Osteoblast (primary cell): Measurements from ENCODE around the gene GPX6. TPM values are rescaled to one million over a fixed set of nuclear protein-coding genes. Genes with fewer than 3 reads are reported as not detected.

Experiments
- DNase-seq: peaks from one replicate; pipeline ENCODE4 v3.0.0; 2011; ENCODE audit warnings: low spot score, mixed read lengths; ENCODE audit not compliant: insufficient read length; ENCODE audit errors: missing footprints
- H2AFZ ChIP-seq: 2 replicates; pipeline ENCODE4 v1.6.0; 2011; ENCODE audit warnings: mild to moderate bottlenecking, low read length
- H3K27ac ChIP-seq: 2 replicates; pipeline ENCODE4 v1.5.1; 2011; ENCODE audit warnings: mild to moderate bottlenecking, low read depth, low read length, moderate library complexity
- H3K27me3 ChIP-seq: 2 replicates; pipeline ENCODE4 v1.6.0; 2012; ENCODE audit warnings: mild to moderate bottlenecking, control low read depth, inconsistent platforms, low read length, moderate library complexity; ENCODE audit not compliant: insufficient read depth
- H3K36me3 ChIP-seq: 2 replicates; pipeline ENCODE4 v1.5.1; 2011; ENCODE audit warnings: mild to moderate bottlenecking, low read length, control low read depth, moderate library complexity; ENCODE audit not compliant: insufficient read depth
- H3K4me1 ChIP-seq: 2 replicates; pipeline ENCODE4 v1.5.1; 2011; ENCODE audit warnings: mild to moderate bottlenecking, low read length, control low read depth, moderate library complexity; ENCODE audit not compliant: insufficient read depth
- H3K4me2 ChIP-seq: 2 replicates; pipeline ENCODE4 v1.6.0; 2011; ENCODE audit warnings: mild to moderate bottlenecking, low read length; ENCODE audit not compliant: insufficient read depth
- H3K4me3 ChIP-seq: fragments of 200-600 bp; sonication (generic); 3 replicates; pipeline ENCODE4 v1.5.1; 2012; ENCODE audit warnings: mild to moderate bottlenecking, low read length, inconsistent platforms; ENCODE audit not compliant: insufficient read depth
- H3K79me2 ChIP-seq: 2 replicates; pipeline ENCODE4 v1.6.0; 2012; ENCODE audit warnings: mild to moderate bottlenecking, low read length, control low read depth, inconsistent platforms; ENCODE audit not compliant: insufficient read depth
- H3K9me3 ChIP-seq: 2 replicates; pipeline ENCODE4 v1.5.1; 2011; ENCODE audit warnings: low read depth, low read length, control low read depth
- H4K20me1 ChIP-seq: 2 replicates; pipeline ENCODE4 v1.6.0; 2012; ENCODE audit warnings: mild to moderate bottlenecking, low read length, control low read depth; ENCODE audit not compliant: insufficient read depth
- total RNA-seq: library from RNA; depleted of rRNA; stranded (reverse); fragments of >200 nt; gene quantifications from 2 replicates; pipeline ENCODE4 v1.2.3, GENCODE V29; 2012
- TF ChIP-seq, protein P1 (sequence below): IDR thresholded peaks from 2 replicates; pipeline ENCODE4 v1.5.1; 2011; ENCODE audit warnings: mild to moderate bottlenecking, low read depth, low read length, moderate library complexity; ENCODE audit errors: extremely low read depth

Gene GPX6
- total RNA-seq, 1 donor: not detected

DNA sequence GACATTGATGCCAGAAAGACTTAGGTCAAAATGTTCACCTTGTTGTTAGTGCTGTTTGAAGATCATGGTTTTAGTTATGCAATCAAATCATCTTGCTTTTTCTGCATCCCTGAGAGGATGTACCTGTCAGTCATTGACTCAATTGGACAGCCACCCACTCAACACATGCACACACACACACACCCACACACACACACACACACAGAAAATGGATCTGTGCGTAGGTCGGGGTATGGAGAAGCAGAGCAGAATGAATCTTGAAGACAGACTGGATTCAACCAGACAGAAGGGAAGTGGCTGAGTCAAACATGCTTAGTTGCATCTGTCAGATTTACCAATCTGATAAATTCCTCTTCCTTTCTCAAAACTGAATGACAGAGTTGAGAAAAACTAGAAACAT is 53.2 kb downstream of the GPX6 start:
- Histone ChIP-seq H3K4me2 (no peak overlapping the region), H2AFZ (no peak overlapping the region), H4K20me1 (no peaks in the 10 kb centered on the region), H3K4me3 (no peak overlapping the region), H3K79me2 (no peaks in the 10 kb centered on the region), H3K36me3 (no peaks in the 10 kb centered on the region), H3K9me3 (no peaks in the 10 kb centered on the region), H3K27ac (no peak overlapping the region), H3K27me3 (no peaks in the 10 kb centered on the region), H3K4me1 (no peaks in the 10 kb centered on the region)
- no peak for DNase-seq
- TF ChIP-seq, protein P1, sequence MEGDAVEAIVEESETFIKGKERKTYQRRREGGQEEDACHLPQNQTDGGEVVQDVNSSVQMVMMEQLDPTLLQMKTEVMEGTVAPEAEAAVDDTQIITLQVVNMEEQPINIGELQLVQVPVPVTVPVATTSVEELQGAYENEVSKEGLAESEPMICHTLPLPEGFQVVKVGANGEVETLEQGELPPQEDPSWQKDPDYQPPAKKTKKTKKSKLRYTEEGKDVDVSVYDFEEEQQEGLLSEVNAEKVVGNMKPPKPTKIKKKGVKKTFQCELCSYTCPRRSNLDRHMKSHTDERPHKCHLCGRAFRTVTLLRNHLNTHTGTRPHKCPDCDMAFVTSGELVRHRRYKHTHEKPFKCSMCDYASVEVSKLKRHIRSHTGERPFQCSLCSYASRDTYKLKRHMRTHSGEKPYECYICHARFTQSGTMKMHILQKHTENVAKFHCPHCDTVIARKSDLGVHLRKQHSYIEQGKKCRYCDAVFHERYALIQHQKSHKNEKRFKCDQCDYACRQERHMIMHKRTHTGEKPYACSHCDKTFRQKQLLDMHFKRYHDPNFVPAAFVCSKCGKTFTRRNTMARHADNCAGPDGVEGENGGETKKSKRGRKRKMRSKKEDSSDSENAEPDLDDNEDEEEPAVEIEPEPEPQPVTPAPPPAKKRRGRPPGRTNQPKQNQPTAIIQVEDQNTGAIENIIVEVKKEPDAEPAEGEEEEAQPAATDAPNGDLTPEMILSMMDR: no peak

DNA sequence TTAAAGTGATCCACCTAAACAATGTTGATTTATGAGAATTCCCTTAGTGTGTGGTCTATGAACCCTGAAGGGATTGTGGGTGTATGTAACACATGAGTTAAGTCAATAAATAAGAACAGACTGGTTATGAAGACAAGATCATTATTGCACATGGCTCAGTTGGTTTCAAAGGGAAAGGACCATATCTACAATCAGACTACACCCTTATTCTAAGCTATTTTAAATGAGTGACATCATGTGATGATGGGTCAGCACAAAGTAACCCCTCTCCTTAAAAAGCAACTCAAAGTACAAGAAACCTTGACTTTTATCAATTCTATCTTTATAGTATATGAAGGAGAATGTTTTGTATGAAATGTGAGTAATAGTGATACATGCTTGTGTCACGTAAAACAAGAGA is 57.0 kb downstream of the GPX6 start:
- Histone ChIP-seq H3K4me3 (no peak overlapping the region), H3K27ac (no peak overlapping the region)

More for the DNA sequence above, 57.0 kb downstream of the GPX6 start:
- TF ChIP-seq, protein P1: no peak
- H3K36me3 ChIP-seq: no peaks in the 10 kb centered on the region
- no peaks in the 10 kb centered on the region for H3K4me1 ChIP-seq
- H3K9me3 ChIP-seq: no peaks in the 10 kb centered on the region
- H3K79me2 ChIP-seq: no peaks in the 10 kb centered on the region
- H3K27me3 ChIP-seq: no peaks in the 10 kb centered on the region
- no peaks in the 10 kb centered on the region for H4K20me1 ChIP-seq
- DNase-seq: no peak
- no peak overlapping the region for H2AFZ ChIP-seq
- H3K4me2 ChIP-seq: no peak overlapping the region

Other genes starting within 250 kb of the GPX6 start
- gene ZSCAN26, start 248.7 kb downstream of the GPX6 start, total RNA-seq: 15.2 and 22.4 TPM in 2 replicates
- 6.2 and 8.0 TPM in 2 replicates for gene PGBD1, start 234.2 kb downstream of the GPX6 start, total RNA-seq
- gene ZSCAN31, start 179.6 kb downstream of the GPX6 start, total RNA-seq: 16.5 and 19.9 TPM in 2 replicates
- gene ZKSCAN3, start 165.8 kb downstream of the GPX6 start, total RNA-seq: 2.9 and 3.5 TPM in 2 replicates
- 8.3 and 10.1 TPM in 2 replicates for gene ZSCAN12, start 116.0 kb downstream of the GPX6 start, total RNA-seq
- 6.9 and 7.4 TPM in 2 replicates for gene ZSCAN23, start 72.3 kb downstream of the GPX6 start, total RNA-seq
- not detected in 2 replicates for gene GPX5, start 10.1 kb upstream of the GPX6 start, total RNA-seq